GM12875 (cell line): ENCODE data around the gene HPS3.

Source experiments
- H3K4me3 ChIP-seq: one replicate; pipeline ENCODE4 v1.5.1; 2011; ENCODE audit warnings: low read depth, low read length, control low read depth
- CTCF ChIP-seq: IDR thresholded peaks from 2 replicates; pipeline ENCODE4 v1.5.1; 2011; ENCODE audit warnings: low read depth, mild to moderate bottlenecking, control low read depth, inconsistent platforms, low read length, moderate library complexity, borderline replicate concordance; ENCODE audit not compliant: insufficient read depth

HPS3 gene

GRCh38 chr3:149101154-149101553 is 28.3 kb upstream of the HPS3 start:
- H3K4me3 ChIP-seq, result no peak overlapping the region
- TF ChIP-seq CTCF, result no peak

GRCh38 chr3:149101641-149102040 is 27.8 kb upstream of the HPS3 start:
- H3K4me3 ChIP-seq, result no peak overlapping the region
- no peak for TF ChIP-seq CTCF

- no peak for TF ChIP-seq CTCF
- H3K4me3 ChIP-seq, result no peak overlapping the region
Measured at GRCh38 chr3:149104484-149104883, 25.0 kb upstream of the HPS3 start.

GRCh38 chr3:149114458-149114857 is 15.0 kb upstream of the HPS3 start:
- H3K4me3 ChIP-seq, result no peak overlapping the region
- no peak for TF ChIP-seq CTCF

- TF ChIP-seq CTCF, result no peak
- H3K4me3 ChIP-seq, result no peak overlapping the region
Measured at GRCh38 chr3:149115114-149115513, 14.3 kb upstream of the HPS3 start.

- H3K4me3 ChIP-seq, result no peak overlapping the region
- TF ChIP-seq CTCF, result no peak
Measured at GRCh38 chr3:149118724-149119123, 10.7 kb upstream of the HPS3 start.

GRCh38 chr3:149119466-149119865 is 10.0 kb upstream of the HPS3 start:
- no peak for TF ChIP-seq CTCF

More at GRCh38 chr3:149119466-149119865, 10.0 kb upstream of the HPS3 start:
- no peak overlapping the region for H3K4me3 ChIP-seq
